Measurements from ENCODE around the gene CAMK2D. TPM values are rescaled to one million over a fixed set of nuclear protein-coding genes. Genes with fewer than 3 reads are reported as not detected.

Gene CAMK2D
- total RNA-seq, 1 experiment from 2014 or later: 7.1 TPM

DNA sequence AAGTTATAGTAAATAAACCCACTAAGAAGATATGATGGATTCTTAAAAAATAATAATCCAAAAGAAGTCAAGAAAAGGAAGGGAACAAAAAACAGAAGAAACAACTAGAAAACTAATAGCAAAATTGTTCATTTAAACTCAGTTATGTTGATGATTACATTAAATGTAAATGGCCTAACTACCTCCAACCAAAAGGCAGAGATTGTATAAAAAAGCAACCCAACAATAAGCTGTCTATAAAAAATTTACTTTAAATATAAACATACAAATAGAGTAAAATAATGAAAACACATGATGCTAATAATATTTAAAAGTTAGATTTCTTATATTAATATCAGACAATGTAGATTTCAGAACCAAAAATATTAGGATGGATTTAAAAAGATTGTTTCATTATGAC, 340.6 kb downstream of the CAMK2D start:
- ChIA-PET POLR2A (ENCODE audit: unreplicated experiment) (no interaction called here), CTCF (no interaction called here)
- H2AFZ ChIP-seq: no peak overlapping the region
- no peaks in the 10 kb centered on the region for H3K9me3 ChIP-seq (ENCODE audit: insufficient read depth, low read depth)
- BruUV-seq (replicated peaks): no TSS peak
- no peaks in the 10 kb centered on the region for H3K9me2 ChIP-seq (ENCODE audit: insufficient read depth)
- no peaks in the 10 kb centered on the region for H3F3A ChIP-seq (ENCODE audit: insufficient read depth, low read depth)
- H3K4me2 ChIP-seq: no peak overlapping the region
- no peak overlapping the region for H3K4me3 ChIP-seq
- no peak for DNase-seq
- no peaks in the 10 kb centered on the region for H3K27me3 ChIP-seq (ENCODE audit: insufficient read depth, low read depth)
- H3K79me2 ChIP-seq (ENCODE audit: low read depth): no peaks in the 10 kb centered on the region
- H3K4me1 ChIP-seq (replicated peaks; ENCODE audit: insufficient read depth): no peaks in the 10 kb centered on the region
- intact Hi-C loops (cut with micrococcal nuclease; ENCODE audit: unreplicated experiment): no loop called here
- H4K20me1 ChIP-seq (ENCODE audit: insufficient read depth): no peaks in the 10 kb centered on the region
- TF ChIP-seq, protein P1, sequence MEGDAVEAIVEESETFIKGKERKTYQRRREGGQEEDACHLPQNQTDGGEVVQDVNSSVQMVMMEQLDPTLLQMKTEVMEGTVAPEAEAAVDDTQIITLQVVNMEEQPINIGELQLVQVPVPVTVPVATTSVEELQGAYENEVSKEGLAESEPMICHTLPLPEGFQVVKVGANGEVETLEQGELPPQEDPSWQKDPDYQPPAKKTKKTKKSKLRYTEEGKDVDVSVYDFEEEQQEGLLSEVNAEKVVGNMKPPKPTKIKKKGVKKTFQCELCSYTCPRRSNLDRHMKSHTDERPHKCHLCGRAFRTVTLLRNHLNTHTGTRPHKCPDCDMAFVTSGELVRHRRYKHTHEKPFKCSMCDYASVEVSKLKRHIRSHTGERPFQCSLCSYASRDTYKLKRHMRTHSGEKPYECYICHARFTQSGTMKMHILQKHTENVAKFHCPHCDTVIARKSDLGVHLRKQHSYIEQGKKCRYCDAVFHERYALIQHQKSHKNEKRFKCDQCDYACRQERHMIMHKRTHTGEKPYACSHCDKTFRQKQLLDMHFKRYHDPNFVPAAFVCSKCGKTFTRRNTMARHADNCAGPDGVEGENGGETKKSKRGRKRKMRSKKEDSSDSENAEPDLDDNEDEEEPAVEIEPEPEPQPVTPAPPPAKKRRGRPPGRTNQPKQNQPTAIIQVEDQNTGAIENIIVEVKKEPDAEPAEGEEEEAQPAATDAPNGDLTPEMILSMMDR (conservative IDR thresholded peaks at IDR 0.05): no peak
- no peak for TF ChIP-seq EZH2 (IDR thresholded peaks at IDR 0.05; ENCODE audit: low read depth)
- no peak overlapping the region for H3K27ac ChIP-seq
- no peaks in the 10 kb centered on the region for H3K36me3 ChIP-seq (ENCODE audit: low read depth)

DNA sequence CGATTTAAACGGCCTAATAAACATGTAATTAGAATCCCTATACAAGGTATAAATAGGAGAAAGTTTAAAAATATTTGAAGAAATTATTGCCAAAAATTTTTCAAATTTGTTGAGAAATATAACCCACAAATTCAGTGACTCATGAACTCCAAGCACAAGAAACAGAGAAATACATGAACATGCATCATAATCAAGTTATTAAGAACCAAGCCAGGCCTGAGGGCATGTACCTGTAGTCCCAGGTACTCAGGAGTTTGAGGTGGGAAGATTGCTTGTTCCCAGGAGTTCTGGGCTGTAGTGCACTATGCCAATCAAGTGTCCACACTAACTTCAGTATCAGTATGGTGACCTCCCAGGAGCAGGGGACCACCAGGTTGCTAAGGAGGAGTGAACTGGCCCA, 341.9 kb downstream of the CAMK2D start:
- no peaks in the 10 kb centered on the region for H3K79me2 ChIP-seq (ENCODE audit: low read depth)
- H3K4me3 ChIP-seq: no peak overlapping the region
- no peaks in the 10 kb centered on the region for H3K27me3 ChIP-seq (ENCODE audit: insufficient read depth, low read depth)
- CTCF ChIA-PET: no interaction called here
- H3F3A ChIP-seq (ENCODE audit: insufficient read depth, low read depth): no peaks in the 10 kb centered on the region
- H2AFZ ChIP-seq: no peak overlapping the region
- H4K20me1 ChIP-seq (ENCODE audit: insufficient read depth): no peaks in the 10 kb centered on the region
- H3K9me3 ChIP-seq (ENCODE audit: insufficient read depth, low read depth): no peaks in the 10 kb centered on the region
- no peaks in the 10 kb centered on the region for H3K9me2 ChIP-seq (ENCODE audit: insufficient read depth)
- intact Hi-C loops (cut with micrococcal nuclease; ENCODE audit: unreplicated experiment): no loop called here
- H3K27ac ChIP-seq: no peak overlapping the region
- no peak for DNase-seq
- H3K4me2 ChIP-seq: no peak overlapping the region
- no peaks in the 10 kb centered on the region for H3K4me1 ChIP-seq (replicated peaks; ENCODE audit: insufficient read depth)
- BruUV-seq (replicated peaks): no TSS peak
- no peaks in the 10 kb centered on the region for H3K36me3 ChIP-seq (ENCODE audit: low read depth)
- POLR2A ChIA-PET (ENCODE audit: unreplicated experiment): no interaction called here
- no peak for TF ChIP-seq EZH2 (IDR thresholded peaks at IDR 0.05; ENCODE audit: low read depth)
- TF ChIP-seq, protein P1 (conservative IDR thresholded peaks at IDR 0.05): no peak

DNA sequence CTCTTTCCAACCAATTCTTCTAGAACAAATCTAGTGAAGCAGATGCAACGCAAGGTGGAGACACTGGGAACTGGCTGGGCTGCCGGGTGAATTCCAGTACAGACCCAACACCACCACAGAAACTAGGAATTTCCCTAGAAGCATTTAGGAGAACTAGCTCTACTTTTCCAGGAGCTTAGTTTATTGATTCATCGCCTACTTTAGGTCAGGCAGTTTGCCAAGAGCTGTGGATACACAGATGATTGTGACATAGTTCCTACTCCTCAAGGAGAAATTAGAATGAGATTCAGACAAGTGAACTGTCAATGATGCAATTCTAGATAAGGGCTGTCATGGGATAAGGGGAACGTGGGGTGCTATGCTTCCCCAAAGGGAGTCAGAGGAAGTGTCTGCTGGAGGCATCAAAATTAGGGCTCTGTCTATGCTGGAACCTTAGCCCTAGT, 350.0 kb downstream of the CAMK2D start:
- Histone ChIP-seq H4K20me1 (ENCODE audit: insufficient read depth) (no peaks in the 10 kb centered on the region), H3K4me3 (no peak overlapping the region), H3K9me2 (ENCODE audit: insufficient read depth) (no peaks in the 10 kb centered on the region), H3K79me2 (ENCODE audit: low read depth) (no peaks in the 10 kb centered on the region), H3K9me3 (ENCODE audit: insufficient read depth, low read depth) (no peaks in the 10 kb centered on the region), H3K27ac (no peak overlapping the region), H3K27me3 (ENCODE audit: insufficient read depth, low read depth) (no peaks in the 10 kb centered on the region), H3F3A (ENCODE audit: insufficient read depth, low read depth) (no peaks in the 10 kb centered on the region), H3K36me3 (ENCODE audit: low read depth) (no peaks in the 10 kb centered on the region), H2AFZ (no peak overlapping the region), H3K4me1 (replicated peaks; ENCODE audit: insufficient read depth) (no peaks in the 10 kb centered on the region), H3K4me2 (no peak overlapping the region)
- no TSS peak for BruUV-seq (replicated peaks)
- intact Hi-C loops (cut with micrococcal nuclease; ENCODE audit: unreplicated experiment): no loop called here
- no peak for DNase-seq
- no peak for TF ChIP-seq EZH2 (IDR thresholded peaks at IDR 0.05; ENCODE audit: low read depth)
- TF ChIP-seq, protein P1 (conservative IDR thresholded peaks at IDR 0.05): no peak
- CTCF ChIA-PET: no interaction called here
- POLR2A ChIA-PET (ENCODE audit: unreplicated experiment): no interaction called here

Measured in PC-9 (cell line).